ENCODE data around the gene MAP3K20. TPM values are rescaled to one million over a fixed set of nuclear protein-coding genes. Genes with fewer than 3 reads are reported as not detected.

MAP3K20 gene
- total and polyA plus RNA-seq, 10 of the 15 experiments (the other 5 are each of a cell fraction or from before 2014, with no cell fraction given): 0.04 to 5.6 (median 2.3) TPM

GRCh38 chr2:173204316-173204715 lies 128.7 kb downstream of the MAP3K20 start (continued):
- TF ChIP-seq, protein P1, sequence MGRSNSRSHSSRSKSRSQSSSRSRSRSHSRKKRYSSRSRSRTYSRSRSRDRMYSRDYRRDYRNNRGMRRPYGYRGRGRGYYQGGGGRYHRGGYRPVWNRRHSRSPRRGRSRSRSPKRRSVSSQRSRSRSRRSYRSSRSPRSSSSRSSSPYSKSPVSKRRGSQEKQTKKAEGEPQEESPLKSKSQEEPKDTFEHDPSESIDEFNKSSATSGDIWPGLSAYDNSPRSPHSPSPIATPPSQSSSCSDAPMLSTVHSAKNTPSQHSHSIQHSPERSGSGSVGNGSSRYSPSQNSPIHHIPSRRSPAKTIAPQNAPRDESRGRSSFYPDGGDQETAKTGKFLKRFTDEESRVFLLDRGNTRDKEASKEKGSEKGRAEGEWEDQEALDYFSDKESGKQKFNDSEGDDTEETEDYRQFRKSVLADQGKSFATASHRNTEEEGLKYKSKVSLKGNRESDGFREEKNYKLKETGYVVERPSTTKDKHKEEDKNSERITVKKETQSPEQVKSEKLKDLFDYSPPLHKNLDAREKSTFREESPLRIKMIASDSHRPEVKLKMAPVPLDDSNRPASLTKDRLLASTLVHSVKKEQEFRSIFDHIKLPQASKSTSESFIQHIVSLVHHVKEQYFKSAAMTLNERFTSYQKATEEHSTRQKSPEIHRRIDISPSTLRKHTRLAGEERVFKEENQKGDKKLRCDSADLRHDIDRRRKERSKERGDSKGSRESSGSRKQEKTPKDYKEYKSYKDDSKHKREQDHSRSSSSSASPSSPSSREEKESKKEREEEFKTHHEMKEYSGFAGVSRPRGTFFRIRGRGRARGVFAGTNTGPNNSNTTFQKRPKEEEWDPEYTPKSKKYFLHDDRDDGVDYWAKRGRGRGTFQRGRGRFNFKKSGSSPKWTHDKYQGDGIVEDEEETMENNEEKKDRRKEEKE (IDR thresholded peaks at IDR 0.05): no peak
- TF ChIP-seq, protein P2, sequence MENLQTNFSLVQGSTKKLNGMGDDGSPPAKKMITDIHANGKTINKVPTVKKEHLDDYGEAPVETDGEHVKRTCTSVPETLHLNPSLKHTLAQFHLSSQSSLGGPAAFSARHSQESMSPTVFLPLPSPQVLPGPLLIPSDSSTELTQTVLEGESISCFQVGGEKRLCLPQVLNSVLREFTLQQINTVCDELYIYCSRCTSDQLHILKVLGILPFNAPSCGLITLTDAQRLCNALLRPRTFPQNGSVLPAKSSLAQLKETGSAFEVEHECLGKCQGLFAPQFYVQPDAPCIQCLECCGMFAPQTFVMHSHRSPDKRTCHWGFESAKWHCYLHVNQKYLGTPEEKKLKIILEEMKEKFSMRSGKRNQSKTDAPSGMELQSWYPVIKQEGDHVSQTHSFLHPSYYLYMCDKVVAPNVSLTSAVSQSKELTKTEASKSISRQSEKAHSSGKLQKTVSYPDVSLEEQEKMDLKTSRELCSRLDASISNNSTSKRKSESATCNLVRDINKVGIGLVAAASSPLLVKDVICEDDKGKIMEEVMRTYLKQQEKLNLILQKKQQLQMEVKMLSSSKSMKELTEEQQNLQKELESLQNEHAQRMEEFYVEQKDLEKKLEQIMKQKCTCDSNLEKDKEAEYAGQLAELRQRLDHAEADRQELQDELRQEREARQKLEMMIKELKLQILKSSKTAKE (IDR thresholded peaks at IDR 0.05; ENCODE audit: low read depth, poor library complexity, severe bottlenecking): no peak
- TF ChIP-seq ZBED1 (IDR thresholded peaks at IDR 0.05; ENCODE audit: borderline replicate concordance): no peak
- no peak for TF ChIP-seq BRCA1 (IDR thresholded peaks at IDR 0.05; ENCODE audit: low read depth, low read length)
- TF ChIP-seq HDAC2 (IDR thresholded peaks at IDR 0.05): no peak
- no peak for TF ChIP-seq TCF12 (IDR thresholded peaks at IDR 0.05; ENCODE audit: low read depth, low read length)
- no peak for TF ChIP-seq IKZF2 (IDR thresholded peaks at IDR 0.05)
- TF ChIP-seq SUPT20H (IDR thresholded peaks at IDR 0.05; ENCODE audit: borderline replicate concordance, control insufficient read depth, low read depth, low read length): no peak
- no peak for TF ChIP-seq CBX3 (IDR thresholded peaks at IDR 0.05; ENCODE audit: borderline replicate concordance, low read depth)
- TF ChIP-seq MTA3 (IDR thresholded peaks at IDR 0.05; ENCODE audit: borderline replicate concordance, low read length): no peak
- TF ChIP-seq KAT2A (conservative IDR thresholded peaks at IDR 0.05; ENCODE audit: control insufficient read depth, low read depth, low read length): no peak
- no peak for TF ChIP-seq SIX5 (IDR thresholded peaks at IDR 0.05; ENCODE audit: low read depth, low read length, severe bottlenecking)
- TF ChIP-seq POLR2AphosphoS5 (IDR thresholded peaks at IDR 0.05; ENCODE audit: low read length): no peak
